Measurements from ENCODE around the gene GLYATL3.

GLYATL3 gene

GRCh38 chr6:49527320-49527719 lies 27.6 kb downstream of the GLYATL3 start:
- Mint-ChIP-seq H3K4me1 (no peaks in the 10 kb centered on the region), H3K27me3 (peaks cover 10% of the 10 kb centered on the region), H3K9me3 (no peaks in the 10 kb centered on the region), H3K4me3 (no peak overlapping the region), H3K27ac (no peak overlapping the region)
- ATAC-seq (no peak), DNase-seq (no peak)

GRCh38 chr6:49528571-49528970 lies 28.8 kb downstream of the GLYATL3 start:
- peaks cover 10% of the 10 kb centered on the region for H3K27me3 Mint-ChIP-seq
- ATAC-seq (no peak), DNase-seq (no peak)
- H3K4me3 Mint-ChIP-seq, result no peak overlapping the region
- H3K9me3 Mint-ChIP-seq, result no peaks in the 10 kb centered on the region
- H3K4me1 Mint-ChIP-seq, result no peaks in the 10 kb centered on the region
- no peak overlapping the region for H3K27ac Mint-ChIP-seq

- no peaks in the 10 kb centered on the region for H3K9me3 Mint-ChIP-seq
- ATAC-seq, result no peak
- H3K4me3 Mint-ChIP-seq, result no peak overlapping the region
- DNase-seq, result no peak
- H3K27ac Mint-ChIP-seq, result no peak overlapping the region
- H3K4me1 Mint-ChIP-seq, result no peaks in the 10 kb centered on the region
- peaks cover 10% of the 10 kb centered on the region for H3K27me3 Mint-ChIP-seq
Measured at GRCh38 chr6:49530141-49530776, 30.5 kb downstream of the GLYATL3 start.

GRCh38 chr6:49531774-49532569 lies 32.2 kb downstream of the GLYATL3 start:
- no peak overlapping the region for H3K4me3 Mint-ChIP-seq
- peaks cover 10% of the 10 kb centered on the region for H3K27me3 Mint-ChIP-seq
- ATAC-seq, result peak; percentile 80
- H3K9me3 Mint-ChIP-seq, result no peaks in the 10 kb centered on the region
- DNase-seq, result no peak
- H3K27ac Mint-ChIP-seq, result no peak overlapping the region
- no peaks in the 10 kb centered on the region for H3K4me1 Mint-ChIP-seq

- no peaks in the 10 kb centered on the region for H3K4me1 Mint-ChIP-seq
- H3K27me3 Mint-ChIP-seq, result no peaks in the 10 kb centered on the region
- DNase-seq (no peak), ATAC-seq (no peak)
- no peak overlapping the region for H3K27ac Mint-ChIP-seq
- H3K9me3 Mint-ChIP-seq, result no peaks in the 10 kb centered on the region
- H3K4me3 Mint-ChIP-seq, result no peak overlapping the region
Measured at GRCh38 chr6:49535795-49536194, 36.1 kb downstream of the GLYATL3 start.

GRCh38 chr6:49539102-49539501 lies 39.4 kb downstream of the GLYATL3 start:
- DNase-seq (no peak), ATAC-seq (no peak)
- Mint-ChIP-seq H3K27me3 (peaks cover 11% of the 10 kb centered on the region), H3K9me3 (no peaks in the 10 kb centered on the region), H3K4me3 (no peak overlapping the region), H3K27ac (no peak overlapping the region), H3K4me1 (no peaks in the 10 kb centered on the region)

- no peak overlapping the region for H3K27ac Mint-ChIP-seq
- H3K9me3 Mint-ChIP-seq, result no peaks in the 10 kb centered on the region
- ATAC-seq, result no peak
- no peak for DNase-seq
- peaks cover 11% of the 10 kb centered on the region for H3K27me3 Mint-ChIP-seq
- H3K4me1 Mint-ChIP-seq, result no peaks in the 10 kb centered on the region
- no peak overlapping the region for H3K4me3 Mint-ChIP-seq
Measured at GRCh38 chr6:49540614-49541013, 40.9 kb downstream of the GLYATL3 start.

GRCh38 chr6:49541210-49541724 lies 41.5 kb downstream of the GLYATL3 start:
- H3K4me1 Mint-ChIP-seq, result no peaks in the 10 kb centered on the region
- no peak overlapping the region for H3K27ac Mint-ChIP-seq
- H3K4me3 Mint-ChIP-seq, result no peak overlapping the region
- ATAC-seq (no peak), DNase-seq (no peak)
- H3K27me3 Mint-ChIP-seq, result peaks cover 14% of the 10 kb centered on the region
- no peaks in the 10 kb centered on the region for H3K9me3 Mint-ChIP-seq

GRCh38 chr6:49541936-49542335 lies 42.2 kb downstream of the GLYATL3 start:
- Mint-ChIP-seq H3K4me3 (no peak overlapping the region), H3K27me3 (peaks cover 20% of the 10 kb centered on the region), H3K27ac (no peak overlapping the region), H3K4me1 (no peaks in the 10 kb centered on the region), H3K9me3 (no peaks in the 10 kb centered on the region)
- ATAC-seq (no peak), DNase-seq (no peak)

GRCh38 chr6:49543087-49543858 lies 43.5 kb downstream of the GLYATL3 start:
- Mint-ChIP-seq H3K27me3 (peaks cover 23% of the 10 kb centered on the region), H3K4me3 (no peak overlapping the region), H3K4me1 (no peaks in the 10 kb centered on the region), H3K27ac (no peak overlapping the region), H3K9me3 (no peaks in the 10 kb centered on the region)
- DNase-seq (no peak), ATAC-seq (no peak)

GRCh38 chr6:49546331-49546730 lies 46.6 kb downstream of the GLYATL3 start:
- peaks cover 48% of the 10 kb centered on the region for H3K27me3 Mint-ChIP-seq
- ATAC-seq, result no peak
- no peaks in the 10 kb centered on the region for H3K9me3 Mint-ChIP-seq
- DNase-seq, result no peak
- no peak overlapping the region for H3K4me3 Mint-ChIP-seq
- H3K27ac Mint-ChIP-seq, result no peak overlapping the region
- peaks cover 14% of the 10 kb centered on the region for H3K4me1 Mint-ChIP-seq

GRCh38 chr6:49548613-49549304 lies 49.0 kb downstream of the GLYATL3 start:
- peaks cover 21% of the 10 kb centered on the region for H3K4me1 Mint-ChIP-seq
- ATAC-seq (no peak), DNase-seq (no peak)
- H3K27ac Mint-ChIP-seq, result no peak overlapping the region
- no peak overlapping the region for H3K4me3 Mint-ChIP-seq
- H3K27me3 Mint-ChIP-seq, result peaks cover 42% of the 10 kb centered on the region
- no peaks in the 10 kb centered on the region for H3K9me3 Mint-ChIP-seq

GRCh38 chr6:49549691-49550491 lies 50.2 kb downstream of the GLYATL3 start:
- Mint-ChIP-seq H3K27ac (no peak overlapping the region), H3K4me1 (peaks cover 21% of the 10 kb centered on the region), H3K4me3 (peak overlapping the region; percentile 64 to 83), H3K27me3 (peaks cover 40% of the 10 kb centered on the region), H3K9me3 (no peaks in the 10 kb centered on the region)
- DNase-seq, result no peak
- peak; percentile 6 for ATAC-seq

GRCh38 chr6:49550492-49551077 lies 50.9 kb downstream of the GLYATL3 start, which contains the start of gene C6orf141:
TSS of gene C6orf141 (plus strand) at chr6:49550668. CDS start at chr6:49550793, 125 bp downstream.
- DNase-seq (peak; percentile 31 to 33), ATAC-seq (peak; percentile 78)
- peak within 1 kb of the TSS; percentile 64 to 83 for H3K4me3 Mint-ChIP-seq
- H3K27me3 Mint-ChIP-seq, result peaks cover 40% of the 10 kb centered on the region
- H3K4me1 Mint-ChIP-seq, result peaks cover 21% of the 10 kb centered on the region
- H3K9me3 Mint-ChIP-seq, result no peaks in the 10 kb centered on the region
- H3K27ac Mint-ChIP-seq, result peak within 1 kb of the TSS in 1 of 2 donors; percentile 19

Data from stimulated activated naive CD8-positive, alpha-beta T cell treated with anti-CD3 and anti-CD28 coated beads, Interleukin-15, amount 100 ng/mL, for 72 hours (primary cell).